Activated B cell treated with CpG ODN at 0.5 μM for 24 hours (primary cell): ENCODE measurements around the gene PDXK. TPM values are rescaled to one million over a fixed set of nuclear protein-coding genes. Genes with fewer than 3 reads are reported as not detected.
"Not testable (repeated sequence)": the region's sequence is repeated elsewhere in the genome, so short reads cannot be mapped to it uniquely, and the experiment has no call there.

Experiments used
- ATAC-seq: fragments of 200-7000 bp; cut with Tn5 transposase; one replicate; pipeline ENCODE4 v1.10.0; 2021; ENCODE audit warnings: low read depth, mild to moderate bottlenecking, moderate library complexity
- CTCF ChIA-PET: fragments of 350-600 bp; sonication (Branson Sonifier 250); formaldehyde crosslinking; loops from one replicate; lab custom pipeline; 2021; ENCODE audit warnings: antibody characterized with exemption; lab: Charles Lee
- POLR2A ChIA-PET: fragments of 350-600 bp; sonication (Branson Sonifier 250); formaldehyde crosslinking; loops from one replicate; lab custom pipeline; 2021; ENCODE audit warnings: antibody characterized with exemption; lab: Charles Lee
- DNase-seq: peaks from one replicate; pipeline ENCODE4 v3.0.0; 2022
- H3K27ac Mint-ChIP-seq: one replicate; pipeline ENCODE4 v1.8.0; 2020; ENCODE audit warnings: mixed read lengths
- H3K27me3 Mint-ChIP-seq: one replicate; pipeline ENCODE4 v1.8.0; 2021; ENCODE audit warnings: mixed read lengths
- H3K36me3 Mint-ChIP-seq: one replicate; pipeline ENCODE4 v1.8.0; 2021; ENCODE audit warnings: low read depth, mixed read lengths
- H3K4me1 Mint-ChIP-seq: one replicate; pipeline ENCODE4 v1.8.0; 2021; ENCODE audit warnings: mixed read lengths
- H3K4me3 Mint-ChIP-seq: one replicate; pipeline ENCODE4 v1.8.0; 2020; ENCODE audit warnings: mild to moderate bottlenecking, mixed read lengths
- H3K9me3 Mint-ChIP-seq: one replicate; pipeline ENCODE4 v1.8.0; 2020; ENCODE audit warnings: mixed read lengths
- intact Hi-C: fragments of 100-400 bp; cut with micrococcal nuclease; formaldehyde crosslinking; loops from one replicate; pipeline ENCODE4 v1.15.1; 2024
- total RNA-seq: library from RNA; stranded (reverse); gene quantifications from 2 replicates; pipeline ENCODE4 v1.2.3, GENCODE V29; 2022
- TF ChIP-seq, protein P1 (sequence below): fragments of 200-600 bp; IDR thresholded peaks from one replicate; pipeline ENCODE4 v1.8.0; 2022; ENCODE audit warnings: antibody characterized with exemption, mild to moderate bottlenecking

Gene PDXK
- total RNA-seq, 1 donor from 2014 or later = 54.2 TPM

DNA sequence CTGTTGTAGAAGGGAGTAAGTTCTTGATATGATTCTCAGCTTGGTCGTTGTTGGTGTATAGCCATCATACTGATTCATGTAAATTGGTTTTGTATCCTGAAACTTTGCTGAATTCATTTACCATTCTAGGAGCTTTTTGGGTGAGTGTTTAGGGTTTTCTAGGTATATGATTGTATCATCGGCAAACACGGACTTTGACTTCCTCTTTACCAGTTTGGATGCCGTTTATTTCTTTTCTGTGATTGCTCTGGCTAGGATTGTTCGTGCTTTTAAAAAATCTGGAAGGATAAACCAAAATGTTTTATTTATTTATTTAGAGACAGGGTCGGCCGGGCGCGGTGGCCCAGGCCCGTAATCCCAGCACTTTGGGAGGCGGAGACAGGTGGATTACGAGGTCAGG is 39.0 kb upstream of the PDXK start:
- H3K27ac Mint-ChIP-seq = no peak overlapping the region
- H3K36me3 Mint-ChIP-seq = peaks cover 73% of the 10 kb centered on the region
- CTCF ChIA-PET = no interaction called here
- H3K4me1 Mint-ChIP-seq = no peaks in the 10 kb centered on the region
- DNase-seq (no peak), ATAC-seq (no peak)
- intact Hi-C loops = no loop called here
- no peaks in the 10 kb centered on the region for H3K27me3 Mint-ChIP-seq
- H3K9me3 Mint-ChIP-seq = no peaks in the 10 kb centered on the region
- TF ChIP-seq, protein P1, sequence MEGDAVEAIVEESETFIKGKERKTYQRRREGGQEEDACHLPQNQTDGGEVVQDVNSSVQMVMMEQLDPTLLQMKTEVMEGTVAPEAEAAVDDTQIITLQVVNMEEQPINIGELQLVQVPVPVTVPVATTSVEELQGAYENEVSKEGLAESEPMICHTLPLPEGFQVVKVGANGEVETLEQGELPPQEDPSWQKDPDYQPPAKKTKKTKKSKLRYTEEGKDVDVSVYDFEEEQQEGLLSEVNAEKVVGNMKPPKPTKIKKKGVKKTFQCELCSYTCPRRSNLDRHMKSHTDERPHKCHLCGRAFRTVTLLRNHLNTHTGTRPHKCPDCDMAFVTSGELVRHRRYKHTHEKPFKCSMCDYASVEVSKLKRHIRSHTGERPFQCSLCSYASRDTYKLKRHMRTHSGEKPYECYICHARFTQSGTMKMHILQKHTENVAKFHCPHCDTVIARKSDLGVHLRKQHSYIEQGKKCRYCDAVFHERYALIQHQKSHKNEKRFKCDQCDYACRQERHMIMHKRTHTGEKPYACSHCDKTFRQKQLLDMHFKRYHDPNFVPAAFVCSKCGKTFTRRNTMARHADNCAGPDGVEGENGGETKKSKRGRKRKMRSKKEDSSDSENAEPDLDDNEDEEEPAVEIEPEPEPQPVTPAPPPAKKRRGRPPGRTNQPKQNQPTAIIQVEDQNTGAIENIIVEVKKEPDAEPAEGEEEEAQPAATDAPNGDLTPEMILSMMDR = no peak
- no peak overlapping the region for H3K4me3 Mint-ChIP-seq
- POLR2A ChIA-PET = interaction anchor here (0.6 kb wide), 1 partner anchor 13 kb away, joined by 3 read pairs; no protein-coding TSS in a partner anchor

DNA sequence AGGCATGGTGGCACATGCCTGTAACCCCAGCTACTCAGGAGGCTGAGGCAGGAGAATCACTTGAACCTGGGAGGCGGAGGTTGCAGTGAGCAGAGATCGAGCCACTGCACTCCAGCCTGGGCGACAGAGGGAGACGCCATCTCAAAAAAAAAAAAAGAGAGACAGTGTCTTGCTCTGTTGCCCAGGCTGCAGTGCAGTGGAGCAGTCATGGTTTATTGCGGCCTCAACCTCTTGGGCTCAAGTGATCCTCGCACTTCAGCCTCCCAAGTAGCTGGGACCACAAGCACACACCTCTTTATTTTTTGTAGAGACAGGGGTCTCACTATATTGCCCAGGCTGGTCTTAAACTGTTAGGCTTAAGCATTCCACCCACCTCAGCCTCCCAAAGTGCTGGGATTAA is 38.5 kb upstream of the PDXK start:
- ATAC-seq, H3K4me1 Mint-ChIP-seq, H3K27me3 Mint-ChIP-seq, intact Hi-C loops, H3K27ac Mint-ChIP-seq, DNase-seq, CTCF ChIA-PET, H3K4me3 Mint-ChIP-seq, H3K9me3 Mint-ChIP-seq: not testable (repeated sequence)
- H3K36me3 Mint-ChIP-seq = peaks cover 74% of the 10 kb centered on the region
- POLR2A ChIA-PET = interaction anchor here (0.6 kb wide), 1 partner anchor 13 kb away, joined by 3 read pairs; no protein-coding TSS in a partner anchor

DNA sequence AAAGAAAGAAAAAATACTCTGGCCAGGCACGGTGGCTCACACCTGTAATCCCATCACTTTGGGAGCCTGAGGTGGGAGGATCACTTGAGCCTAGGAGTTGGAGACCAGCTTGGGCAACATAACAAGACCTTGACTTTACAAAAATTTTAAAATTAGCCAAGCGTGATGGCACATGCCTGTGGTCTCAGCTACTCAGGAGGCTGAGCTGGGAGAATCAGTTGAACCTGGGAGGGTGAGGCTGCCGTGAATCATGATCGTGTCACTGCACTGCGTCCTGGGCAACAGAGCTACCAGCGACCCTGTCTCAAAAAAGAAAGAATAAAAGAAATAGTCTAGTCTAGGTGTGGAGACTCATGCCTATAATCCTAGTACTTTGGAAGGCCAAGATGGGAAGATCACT is 37.3 kb upstream of the PDXK start:
- H3K4me1 Mint-ChIP-seq = no peaks in the 10 kb centered on the region
- intact Hi-C loops = no loop called here
- ChIA-PET CTCF (no interaction called here), POLR2A (no interaction called here)
- no peaks in the 10 kb centered on the region for H3K9me3 Mint-ChIP-seq
- no peak overlapping the region for H3K27ac Mint-ChIP-seq
- TF ChIP-seq, protein P1 = no peak
- ATAC-seq (no peak), DNase-seq (no peak)
- H3K36me3 Mint-ChIP-seq = peaks cover 74% of the 10 kb centered on the region
- H3K4me3 Mint-ChIP-seq = no peak overlapping the region
- no peaks in the 10 kb centered on the region for H3K27me3 Mint-ChIP-seq

DNA sequence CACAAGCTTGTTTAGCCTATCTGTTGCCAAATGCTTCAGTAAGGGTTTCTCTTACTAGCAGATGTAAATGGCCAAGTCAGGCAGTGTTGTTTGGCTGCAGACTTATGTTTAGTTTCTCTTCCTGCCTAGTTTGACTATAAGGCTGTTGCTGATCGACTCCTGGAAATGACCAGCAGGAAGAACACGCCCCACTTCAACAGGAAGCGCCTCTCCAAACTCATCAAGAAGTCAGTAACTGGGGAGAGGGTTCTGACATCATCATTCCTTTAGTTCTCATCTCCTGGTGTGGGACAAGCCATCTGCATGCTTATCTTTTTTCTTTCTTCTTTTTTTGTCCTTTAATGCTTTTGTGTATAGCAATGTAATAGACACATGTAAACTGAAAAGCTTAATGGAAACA is 34.5 kb upstream of the PDXK start:
- TF ChIP-seq, protein P1 = no peak
- Mint-ChIP-seq H3K4me3 (no peak overlapping the region), H3K4me1 (peaks cover 17% of the 10 kb centered on the region), H3K27ac (no peak overlapping the region), H3K36me3 (peaks cover 66% of the 10 kb centered on the region), H3K27me3 (no peaks in the 10 kb centered on the region), H3K9me3 (no peaks in the 10 kb centered on the region)
- ChIA-PET POLR2A (no interaction called here), CTCF (no interaction called here)
- intact Hi-C loops = no loop called here
- ATAC-seq (no peak), DNase-seq (no peak)

DNA sequence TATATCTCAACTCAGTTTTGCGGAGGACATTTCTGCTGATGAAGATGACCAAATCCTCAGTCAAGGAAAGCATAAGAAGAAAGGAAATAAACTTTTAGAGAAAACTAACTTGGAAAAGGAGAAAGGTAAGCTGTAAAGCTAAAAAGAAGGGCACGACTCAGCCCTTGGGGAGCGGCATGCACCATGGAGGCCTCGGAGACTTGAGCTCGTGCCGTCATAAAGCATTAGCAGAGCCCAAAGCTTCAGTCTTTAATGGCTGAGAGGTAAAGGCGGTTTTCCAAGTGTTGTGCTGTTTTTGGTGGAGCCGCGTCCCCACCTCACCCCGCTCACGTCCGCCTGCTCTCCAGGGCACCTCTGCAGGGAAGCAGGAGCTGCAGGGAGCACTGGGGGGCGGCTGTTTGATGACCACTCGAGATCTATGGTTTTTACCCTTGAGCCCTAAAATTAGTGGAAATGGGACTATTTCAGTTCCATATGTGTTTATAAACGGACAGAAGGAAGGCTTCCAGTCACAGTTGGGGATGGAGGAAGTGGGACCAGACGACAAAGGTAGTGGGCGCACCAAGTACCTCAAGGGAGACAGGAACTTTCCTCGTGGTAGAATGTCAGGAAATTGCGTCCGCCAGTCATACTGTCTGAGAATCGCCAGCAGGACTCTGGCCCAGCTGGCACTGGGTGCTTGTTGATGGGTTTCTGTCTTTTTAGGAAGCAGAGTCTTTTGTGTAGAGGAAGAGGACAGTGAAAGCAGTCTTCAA is 31.9 kb upstream of the PDXK start:
- Mint-ChIP-seq H3K27me3 (no peaks in the 10 kb centered on the region), H3K4me1 (peaks cover 17% of the 10 kb centered on the region), H3K4me3 (no peak overlapping the region), H3K36me3 (peaks cover 78% of the 10 kb centered on the region), H3K27ac (no peak overlapping the region), H3K9me3 (no peaks in the 10 kb centered on the region)
- ATAC-seq (no peak), DNase-seq (no peak)
- intact Hi-C loops = no loop called here
- TF ChIP-seq, protein P1 = no peak
- CTCF ChIA-PET = no interaction called here
- POLR2A ChIA-PET = interaction anchor here (1.3 kb wide), 1 partner anchor 13 kb away, joined by 3 read pairs; no protein-coding TSS in a partner anchor
